DMS53 (cell line): Measurements from ENCODE around the gene OR7G2.

Experiments used
- DNase-seq: peaks from one replicate; lab custom pipeline; 2025; lab: John Stamatoyannopoulos, UW

The OR7G2 gene

GRCh38 chr19:9107375-9107774 is at the start of gene OR7G2:
OR7G2 (minus strand) TSS chr19:9107475; CDS start chr19:9103243, 4,232 bp downstream.
- DNase-seq = no peak

- no peak for DNase-seq
Observed at GRCh38 chr19:9156304-9156703, 49.0 kb upstream of the OR7G2 start.

GRCh38 chr19:9155591-9155990 is 48.3 kb upstream of the OR7G2 start:
- no peak for DNase-seq

- no peak for DNase-seq
Observed at GRCh38 chr19:9151367-9151766, 44.1 kb upstream of the OR7G2 start.

- DNase-seq = no peak
Observed at GRCh38 chr19:9150650-9151049, 43.4 kb upstream of the OR7G2 start.

- DNase-seq = no peak
Observed at GRCh38 chr19:9149997-9150396, 42.7 kb upstream of the OR7G2 start.

- DNase-seq = no peak
Observed at GRCh38 chr19:9148697-9149096, 41.4 kb upstream of the OR7G2 start.

GRCh38 chr19:9146882-9147281 is 39.6 kb upstream of the OR7G2 start:
- DNase-seq = no peak

- DNase-seq = peak; percentile 7
Observed at GRCh38 chr19:9144920-9145319, 37.6 kb upstream of the OR7G2 start.

GRCh38 chr19:9140159-9140874 is 33.0 kb upstream of the OR7G2 start, which contains the start of gene ZNF317:
ZNF317 (plus strand) TSS chr19:9140397; CDS start chr19:9156017, 15,620 bp downstream.
- peak; percentile 92 for DNase-seq

GRCh38 chr19:9139609-9140158 is 32.4 kb upstream of the OR7G2 start:
- peak; percentile 41 for DNase-seq

- DNase-seq = no peak
Observed at GRCh38 chr19:9132422-9132821, 25.1 kb upstream of the OR7G2 start.

- DNase-seq = no peak
Observed at GRCh38 chr19:9130965-9131364, 23.7 kb upstream of the OR7G2 start.

GRCh38 chr19:9128171-9128570 is 20.9 kb upstream of the OR7G2 start:
- no peak for DNase-seq

- DNase-seq = no peak
Observed at GRCh38 chr19:9126900-9127405, 19.7 kb upstream of the OR7G2 start, which contains the start of gene OR7G3. OR7G3 (minus strand) TSS chr19:9126950; CDS start chr19:9126950, 0 bp downstream.

GRCh38 chr19:9116547-9116946 is 9.3 kb upstream of the OR7G2 start:
- no peak for DNase-seq

- no peak for DNase-seq
Observed at GRCh38 chr19:9115307-9115813, 8.1 kb upstream of the OR7G2 start, which contains the start of gene OR7G1. OR7G1 (minus strand) TSS chr19:9115763; CDS start chr19:9115763, 0 bp downstream.

GRCh38 chr19:9109959-9110358 is 2.7 kb upstream of the OR7G2 start:
- DNase-seq = no peak

- DNase-seq = no peak
Observed at GRCh38 chr19:9086761-9087160, 20.5 kb downstream of the OR7G2 start, which contains the start of gene OR1M1. OR1M1 (plus strand) TSS chr19:9087061; CDS start chr19:9093245, 6,184 bp downstream.

- no peak for DNase-seq
Observed at GRCh38 chr19:9078651-9079050, 28.6 kb downstream of the OR7G2 start.

GRCh38 chr19:9076901-9077300 is 30.4 kb downstream of the OR7G2 start:
- DNase-seq = no peak

GRCh38 chr19:9075064-9075949 is 32.0 kb downstream of the OR7G2 start:
- peak; percentile 37 for DNase-seq
